ENCODE data around the gene KRTAP4-6. TPM values are rescaled to one million over a fixed set of nuclear protein-coding genes. Genes with fewer than 3 reads are reported as not detected.

The KRTAP4-6 gene
- total and polyA plus RNA-seq, 2 of the 8 experiments (the other 6 are each of a cell fraction or from before 2014, with no cell fraction given), result not detected

- CTCF ChIA-PET (ENCODE audit: partially characterized antibody), result interaction anchor here (0.8 kb wide), 1 partner anchor 180 kb away, joined by 3 read pairs; no protein-coding TSS in a partner anchor
- H3K79me2 ChIP-seq (ENCODE audit: control insufficient read depth in 1 of 2, insufficient read depth in 2 of 2, low read length in 2 of 2), result no peaks in the 10 kb centered on the region
- POLR2A ChIA-PET (ENCODE audit: partially characterized antibody), result no interaction called here
- H3K36me3 ChIP-seq (ENCODE audit: control insufficient read depth in 2 of 4, insufficient read depth in 4 of 4, low read length in 3 of 4), result no peaks in the 10 kb centered on the region
- H2BK120ac ChIP-seq (replicated peaks; ENCODE audit: low read depth, low read length), result no peak overlapping the region
- no peak overlapping the region for H3K27ac ChIP-seq (ENCODE audit: low read depth, low read length)
- H3K23me2 ChIP-seq (ENCODE audit: low read depth, low read length), result no peaks in the 10 kb centered on the region; the same call in 1 of the 2 replicates
- H3K9me3 ChIP-seq (ENCODE audit: insufficient read depth in 2 of 2, low read depth in 1 of 2, low read length in 1 of 2), result no peaks in the 10 kb centered on the region
- no peak overlapping the region for H3K18ac ChIP-seq (ENCODE audit: extremely low read depth, low read length)
- no peak overlapping the region for H3K14ac ChIP-seq (ENCODE audit: insufficient read length)
- H3K79me1 ChIP-seq (ENCODE audit: low read depth, low read length), result no peaks in the 10 kb centered on the region
- no peak overlapping the region for H3K23ac ChIP-seq (ENCODE audit: insufficient read length)
- no peak overlapping the region for H2AK5ac ChIP-seq (ENCODE audit: low read depth, low read length)
- 94% methylated on average over 1 of the region's 1 CpG; no CpG with 5 or more reads in 1 of the 2 experiments for WGBS, 2 experiments (ENCODE audit: extremely low coverage in 1 of 2, insufficient coverage in 1 of 2, insufficient read length in 1 of 2, insufficient replicate concordance in 2 of 2, low coverage in 1 of 2, low lambda C conversion rate in 2 of 2, missing lambda C conversion rate in 1 of 2)
- no peak overlapping the region for H3K9ac ChIP-seq (replicated peaks in 1 of 4; ENCODE audit: extremely low read depth in 1 of 4, low read depth in 3 of 4, low read length in 3 of 4)
- H4K91ac ChIP-seq (replicated peaks; ENCODE audit: insufficient read length, low read length), result no peak overlapping the region
- no peak overlapping the region for H4K5ac ChIP-seq (ENCODE audit: insufficient read length, low read depth, low read length)
- no peak overlapping the region for H3K4me3 ChIP-seq (ENCODE audit: extremely low read depth in 1 of 4, insufficient read depth in 2 of 4, low read depth in 3 of 4, low read length in 4 of 4)
- no peak overlapping the region for H2AFZ ChIP-seq (ENCODE audit: low read length)
- H3K56ac ChIP-seq (replicated peaks; ENCODE audit: insufficient read length, low read depth, low read length), result no peak overlapping the region
- FAIRE-seq (no peak), DNase-seq (ENCODE audit: low read depth in 1 of 2, low spot score in 2 of 2) (no peak)
- H3K4me2 ChIP-seq (ENCODE audit: insufficient read depth in 1 of 2, low read depth in 2 of 2, low read length in 2 of 2), result no peak overlapping the region
- no peaks in the 10 kb centered on the region for H4K20me1 ChIP-seq (replicated peaks in 1 of 2; ENCODE audit: control insufficient read depth in 1 of 2, insufficient read depth in 2 of 2, low read length in 2 of 2)
- H2BK15ac ChIP-seq (ENCODE audit: low read length), result no peak overlapping the region
- H3K4ac ChIP-seq (replicated peaks; ENCODE audit: insufficient read length, low read depth, low read length), result no peak overlapping the region
- no peaks in the 10 kb centered on the region; a peak in 2 of 7 replicates for H3K4me1 ChIP-seq (replicated peaks in 1 of 4; ENCODE audit: control insufficient read depth in 3 of 4, insufficient read depth in 4 of 4, low read length in 3 of 4)
- H2BK20ac ChIP-seq (ENCODE audit: low read length), result no peak overlapping the region
- H4K8ac ChIP-seq (ENCODE audit: extremely low read depth, insufficient read depth, low read length), result no peak overlapping the region
- no peak overlapping the region for H2BK5ac ChIP-seq (ENCODE audit: low read depth, low read length)
- H2BK12ac ChIP-seq (ENCODE audit: low read depth, low read length), result no peak overlapping the region
- no peaks in the 10 kb centered on the region for H3K27me3 ChIP-seq (replicated peaks in 1 of 4; ENCODE audit: control insufficient read depth in 3 of 4, extremely low read depth in 1 of 4, insufficient read depth in 3 of 4, low read length in 3 of 4)
- TF ChIP-seq GTF2F1 (IDR thresholded peaks at IDR 0.05; ENCODE audit: borderline replicate concordance, low read depth, low read length), result no peak
- TF ChIP-seq POU5F1 (IDR thresholded peaks at IDR 0.05; ENCODE audit: low read depth, low read length), result no peak
- no peak for TF ChIP-seq BCL11A (IDR thresholded peaks at IDR 0.05; ENCODE audit: low read depth in 2 of 2, low read length in 2 of 2)
- no peak for TF ChIP-seq JUND (IDR thresholded peaks at IDR 0.05; ENCODE audit: low read length)
- TF ChIP-seq EP300 (IDR thresholded peaks at IDR 0.05; ENCODE audit: borderline replicate concordance in 1 of 2, low read depth in 2 of 2, low read length in 2 of 2), result no peak
- TF ChIP-seq MAFK (IDR thresholded peaks at IDR 0.05; ENCODE audit: low read depth, low read length), result no peak
- no peak for TF ChIP-seq CEBPB (IDR thresholded peaks at IDR 0.05; ENCODE audit: low read depth, low read length)
- no peak for TF ChIP-seq RNF2 (IDR thresholded peaks at IDR 0.05; ENCODE audit: borderline replicate concordance, low read depth, low read length, missing control alignments, poor library complexity, severe bottlenecking)
- no peak for TF ChIP-seq RFX5 (IDR thresholded peaks at IDR 0.05; ENCODE audit: borderline replicate concordance, low read depth, low read length)
- TF ChIP-seq NRF1 (IDR thresholded peaks at IDR 0.05; ENCODE audit: low read depth, low read length), result no peak
- TF ChIP-seq KDM4A (IDR thresholded peaks at IDR 0.05; ENCODE audit: low read depth, low read length, severe bottlenecking), result no peak
- TF ChIP-seq KDM5A (IDR thresholded peaks at IDR 0.05; ENCODE audit: low read length), result no peak
- TF ChIP-seq POLR2AphosphoS5 (IDR thresholded peaks at IDR 0.05; ENCODE audit: low read depth, low read length), result no peak
- TF ChIP-seq ATF3 (IDR thresholded peaks at IDR 0.05; ENCODE audit: insufficient read depth, low read depth, low read length), result no peak
Measured at GRCh38 chr17:41185001-41185400, 44.7 kb upstream of the KRTAP4-6 start.

Measured in H1 (cell line).